T-helper 1 cell (primary cell): ENCODE measurements around the gene MOB4.

Source experiments
- DNase-seq, 5 donors: peaks; one replicate each; pipeline ENCODE4 v3.0.0-alpha.2; 2012 to 2020

Gene MOB4

GRCh38 chr2:197596766-197597165 is 80.9 kb downstream of the MOB4 start:
- DNase-seq, result no peak

GRCh38 chr2:197597166-197597565 is 81.3 kb downstream of the MOB4 start:
- no peak for DNase-seq

DNA sequence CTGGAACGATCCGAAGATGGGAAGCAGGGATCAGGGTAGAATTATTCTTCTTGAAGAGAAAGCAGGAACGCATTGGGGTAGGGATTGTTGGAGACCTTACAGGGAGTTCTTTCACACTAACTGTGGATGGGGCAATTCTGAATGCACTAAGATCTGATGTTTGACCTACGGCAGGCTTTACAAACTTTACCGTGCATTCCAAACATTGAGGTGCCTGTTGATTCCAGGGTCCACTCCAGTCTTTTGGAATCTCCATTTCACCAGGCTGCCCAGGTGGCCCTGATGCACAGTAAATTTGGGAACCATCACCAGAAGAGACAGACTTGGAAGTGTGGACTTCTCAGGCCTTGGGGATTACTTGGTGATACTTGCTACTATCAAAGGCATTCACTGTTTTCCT is 82.6 kb downstream of the MOB4 start:
- no peak for DNase-seq

DNA sequence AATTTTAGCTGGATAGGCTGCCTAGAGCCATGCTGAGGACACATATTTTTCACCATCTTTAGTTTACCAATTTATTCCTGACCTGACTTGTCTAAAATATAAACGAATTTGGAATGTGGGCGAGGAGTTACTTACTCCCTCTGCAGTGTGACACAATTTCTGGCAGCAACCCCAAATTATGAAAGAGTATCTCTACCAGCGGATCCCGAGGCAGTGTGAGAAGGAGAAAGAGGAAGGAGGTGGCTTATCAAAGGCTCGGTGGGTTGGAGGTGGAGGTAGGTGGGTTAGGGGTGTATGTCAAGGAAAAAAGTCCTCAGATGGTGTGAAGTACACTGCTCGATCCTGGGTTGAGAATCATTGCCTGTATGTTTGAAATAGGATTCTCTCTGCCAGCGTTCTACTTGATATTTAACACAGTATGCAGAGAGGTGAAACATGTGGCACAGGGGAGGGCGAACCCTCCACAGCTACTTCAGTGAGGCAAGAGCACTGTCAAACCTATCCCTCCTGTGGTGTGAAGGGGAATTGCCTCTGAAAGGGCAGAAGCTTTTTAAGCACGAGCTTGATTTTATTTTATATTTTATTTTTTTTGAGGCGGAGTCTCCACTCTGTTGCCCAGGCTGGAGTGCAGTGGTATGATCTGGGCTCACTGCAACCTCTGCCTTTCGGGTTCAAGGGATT is 83.6 kb downstream of the MOB4 start:
- DNase-seq, result peak in 2 of 5 donors; percentile 15 to 17

- no peak for DNase-seq
Observed at GRCh38 chr2:197600306-197600705, 84.4 kb downstream of the MOB4 start.

DNA sequence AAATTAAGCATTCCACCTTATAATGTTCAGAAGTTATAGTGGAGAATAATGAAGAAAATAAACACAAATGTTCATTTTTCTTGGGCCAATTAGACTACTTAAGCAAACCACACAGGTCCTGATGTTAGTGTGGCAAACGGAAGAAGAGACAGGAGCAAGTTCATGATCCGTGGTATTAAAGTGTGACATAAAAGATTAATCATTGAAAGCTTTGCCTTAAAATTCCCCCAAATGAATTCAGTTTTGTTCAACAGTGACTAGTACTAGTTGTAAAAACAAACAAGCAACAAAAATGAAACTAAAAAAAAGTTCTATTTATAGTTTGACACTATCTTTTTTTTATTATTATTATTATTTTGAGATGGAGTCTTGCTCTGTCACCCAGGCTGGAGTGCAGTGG is 85.9 kb downstream of the MOB4 start:
- DNase-seq, result no peak
